Heart left ventricle (tissue), 16 donors: ENCODE measurements around the gene S100A3. TPM values are rescaled to one million over a fixed set of nuclear protein-coding genes. Genes with fewer than 3 reads are reported as not detected.

Source experiments
- ATAC-seq, 4 donors: fragments of 200-7000 bp; cut with Tn5 transposase; one replicate each; pipeline ENCODE4 v1.9.1; 2020 to 2022; ENCODE audit warnings: moderate library complexity in 4 of 4, mild to moderate bottlenecking in 3 of 4, moderate number of reproducible peaks in 1 of 4
- DNase-seq, 5 donors: peaks; one replicate each; pipeline ENCODE4 v3.0.0-alpha.2; 2020
- H3K27ac ChIP-seq, 12 donors: fragments of 200-600 bp; sonication (generic) in 4 of 12; one replicate each; pipeline versions ENCODE4 v1.5.0 to v1.8.0; 2016 to 2022; ENCODE audit warnings: mild to moderate bottlenecking in 2 of 12
- H3K27me3 ChIP-seq, 9 donors: fragments of 200-600 bp; sonication (generic) in 2 of 9; one replicate each; pipeline versions ENCODE4 v1.5.1 to v1.8.0; 2016 to 2022; ENCODE audit warnings: mild to moderate bottlenecking in 3 of 9
- H3K36me3 ChIP-seq, 9 donors: fragments of 200-600 bp; sonication (generic) in 2 of 9; one replicate each; pipeline versions ENCODE4 v1.5.0 to v1.8.0; 2018 to 2022; ENCODE audit warnings: mild to moderate bottlenecking in 2 of 9
- H3K4me1 ChIP-seq, 12 donors: fragments of 200-600 bp; sonication (generic) in 4 of 12; one replicate each; pipeline versions ENCODE4 v1.5.0 to v1.8.0; 2016 to 2022; ENCODE audit warnings: mild to moderate bottlenecking in 3 of 12
- H3K4me3 ChIP-seq, 12 donors: fragments of 200-600 bp; sonication (generic) in 4 of 12; one replicate each; pipeline versions ENCODE4 v1.5.0 to v1.8.0; 2017 to 2022; ENCODE audit warnings: mild to moderate bottlenecking in 9 of 12, moderate library complexity in 4 of 12
- H3K9me3 ChIP-seq, 12 donors: fragments of 200-600 bp; sonication (generic) in 4 of 12; one replicate each; pipeline versions ENCODE4 v1.5.0 to v1.8.0; 2016 to 2022; ENCODE audit warnings: mild to moderate bottlenecking in 1 of 12
- POLR2A ChIP-seq, 2 donors: fragments of 450-650 bp; IDR thresholded peaks; one replicate each; pipeline ENCODE4 v1.6.1; 2017; ENCODE audit warnings: antibody characterized with exemption in 2 of 2, mild to moderate bottlenecking in 2 of 2, moderate library complexity in 2 of 2
- WGBS, 4 donors: extraction: QIAGEN DNeasy Blood & Tissue Kit in 2 of 4; methylation state at CpG; one replicate each; pipeline versions ENCODE4 v1.1.5 to v1.1.7; 2013 to 2018; 5-methylcytosine and 5-hydroxymethylcytosine counted together
- intact Hi-C, 10 donors: fragments of 100-400 bp; cut with DNase I; formaldehyde crosslinking; loops; one replicate each; pipeline versions ENCODE4 v1.11.1 to v1.14.2; 2022
- polyA plus RNA-seq, 2 donors: library from polyadenylated mRNA; stranded (reverse); fragments of 200-250 nt; gene quantifications; one replicate each; pipeline ENCODE4 v1.2.3, GENCODE V29; 2013
- total RNA-seq, 9 donors: library from RNA; depleted of rRNA in 2 of 9; stranded (reverse); fragments of >200 nt in 2 of 9; fragmentation: NEBNext Ultra II Directional in 3 of 9; extraction: Animal tissue kit (Norgen Biotek cat#: 25700) in 3 of 9; gene quantifications; one replicate each; pipeline versions ENCODE4 v1.1.0 to v1.2.4, GENCODE V29; 2016 to 2023
- TF ChIP-seq, protein P1 (sequence below), 12 donors: fragments of 200-600 bp; sonication (generic) in 4 of 12; IDR thresholded peaks; one replicate each; pipeline versions ENCODE4 v1.5.0 to v1.8.0; 2018 to 2022; ENCODE audit warnings: antibody characterized with exemption in 12 of 12, mild to moderate bottlenecking in 5 of 12
- donor health status: ischemic (EF 13 %, LVEDD 7.1; RV severe dilation, severe dysfunction).
- donor health status: healthy with polysubstance abuse.
- donor health status: DM: no; HTN: yes; CAD: no.
- donor health status: DM: no; HTN: no; CAD: no.
- donor health status: ischemic (EF 25% LVEDD 6.9; RV normal size, moderate dysfunction).
- donor health status: ischemic (EF 25% LVEDD 5.7; RV mildly dilated, moderate dysfunction).
- donor health status: healthy.
- donor health status: DM: yes; HTN: yes; CAD: no.
- donor health status: ischemic (EF 35%, LVEDD 5.7; RV mildly dilated, moderate dysfunction).
- donor health status: nonischemic (EF 11% LVEDD 7.7; RV severe dilation, severe dysfunction).
- donor health status: DM: yes; HTN: yes; CAD: no.
- donor health status: PGD.
- donor health status: ischemic (EF 29% LVEDD 5.4; RV normal size, mild dysfunction).
- donor health status: nonischemic (EF 23%, LVEDD 6.1; RV moderate dilation, normal function).

The S100A3 gene
- total and polyA plus RNA-seq, 11 donors = 0.57 to 5.9 (median 1.1) TPM; not detected in 2

DNA sequence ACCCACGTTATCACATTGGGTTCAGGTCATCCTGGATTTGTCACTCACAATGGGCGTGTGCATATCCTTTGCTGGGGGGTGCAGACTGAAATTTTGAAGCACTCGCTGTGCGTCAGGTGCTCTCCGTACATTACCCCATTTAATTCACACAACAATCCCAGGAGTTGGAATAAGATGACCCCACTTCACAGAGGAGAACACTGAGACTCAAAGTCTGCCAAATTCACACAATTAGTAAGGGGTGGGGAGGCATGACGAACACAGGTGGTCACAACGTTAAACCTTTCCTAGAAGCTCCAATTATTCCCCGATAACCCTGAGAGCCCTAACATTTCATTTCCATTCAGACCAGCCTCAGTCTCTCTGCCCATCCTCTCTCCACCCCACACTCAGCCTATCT lies 20.4 kb upstream of the S100A3 start:
- WGBS, 4 donors = 85 to 89% (median 87%) methylated on average over 8 of the region's 8 CpGs
- no peak overlapping the region for H3K27ac ChIP-seq
- H3K9me3 ChIP-seq = no peaks in the 10 kb centered on the region
- no peak for DNase-seq
- no peak for ATAC-seq
- H3K4me1 ChIP-seq = peaks cover 11 to 65% (median 39%) of the 10 kb centered on the region in 12 donors
- no peaks in the 10 kb centered on the region for H3K36me3 ChIP-seq
- intact Hi-C loops = loop anchor here in 7 of 10 donors (2.0 to 5.0 kb wide), 5 partner anchors 37 to 217 kb away; partner anchors contain the start of gene S100A16 (in 1 of the 7)
- no peak overlapping the region for H3K4me3 ChIP-seq
- H3K27me3 ChIP-seq = no peaks in the 10 kb centered on the region
- TF ChIP-seq, protein P1, sequence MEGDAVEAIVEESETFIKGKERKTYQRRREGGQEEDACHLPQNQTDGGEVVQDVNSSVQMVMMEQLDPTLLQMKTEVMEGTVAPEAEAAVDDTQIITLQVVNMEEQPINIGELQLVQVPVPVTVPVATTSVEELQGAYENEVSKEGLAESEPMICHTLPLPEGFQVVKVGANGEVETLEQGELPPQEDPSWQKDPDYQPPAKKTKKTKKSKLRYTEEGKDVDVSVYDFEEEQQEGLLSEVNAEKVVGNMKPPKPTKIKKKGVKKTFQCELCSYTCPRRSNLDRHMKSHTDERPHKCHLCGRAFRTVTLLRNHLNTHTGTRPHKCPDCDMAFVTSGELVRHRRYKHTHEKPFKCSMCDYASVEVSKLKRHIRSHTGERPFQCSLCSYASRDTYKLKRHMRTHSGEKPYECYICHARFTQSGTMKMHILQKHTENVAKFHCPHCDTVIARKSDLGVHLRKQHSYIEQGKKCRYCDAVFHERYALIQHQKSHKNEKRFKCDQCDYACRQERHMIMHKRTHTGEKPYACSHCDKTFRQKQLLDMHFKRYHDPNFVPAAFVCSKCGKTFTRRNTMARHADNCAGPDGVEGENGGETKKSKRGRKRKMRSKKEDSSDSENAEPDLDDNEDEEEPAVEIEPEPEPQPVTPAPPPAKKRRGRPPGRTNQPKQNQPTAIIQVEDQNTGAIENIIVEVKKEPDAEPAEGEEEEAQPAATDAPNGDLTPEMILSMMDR (IDR thresholded peaks at IDR 0.05) = no peak
- no peak for TF ChIP-seq POLR2A (IDR thresholded peaks at IDR 0.05)

- intact Hi-C loops = loop anchor here in 9 of 10 donors (1.0 to 5.0 kb wide), 7 partner anchors 35 to 216 kb away; partner anchors contain the start of gene S100A16 (in 1 of the 9)
- 12 to 18% (median 14%) methylated on average over 24 to 25 of the region's 25 CpGs for WGBS, 4 donors
- peak; percentile 89 to 94 (median 92) for DNase-seq
- Histone ChIP-seq H3K4me3 (peak overlapping the region in 9 of 12 donors; percentile 5 to 46 (median 33)), H3K9me3 (no peaks in the 10 kb centered on the region), H3K4me1 (peaks cover 11 to 71% (median 39%) of the 10 kb centered on the region in 12 donors), H3K36me3 (no peaks in the 10 kb centered on the region), H3K27ac (peak overlapping the region in 10 of 12 donors; percentile 57 to 96 (median 82)), H3K27me3 (no peaks in the 10 kb centered on the region)
- peak; percentile 11 to 47 (median 20) for ATAC-seq
- TF ChIP-seq, protein P1 (IDR thresholded peaks at IDR 0.05) = peak; percentile 95 to 100 (median 98)
- TF ChIP-seq POLR2A (IDR thresholded peaks at IDR 0.05) = peak in 1 of 2 donors; percentile 38
Observed at GRCh38 chr1:153568367-153569099, 19.5 kb upstream of the S100A3 start.

- no peak for DNase-seq
- Histone ChIP-seq H3K4me3 (peak overlapping the region in 8 of 12 donors; percentile 5 to 46 (median 30)), H3K9me3 (no peaks in the 10 kb centered on the region), H3K36me3 (no peaks in the 10 kb centered on the region), H3K27me3 (no peaks in the 10 kb centered on the region), H3K4me1 (peaks cover 11 to 64% (median 38%) of the 10 kb centered on the region in 12 donors), H3K27ac (peak overlapping the region in 10 of 12 donors; percentile 57 to 96 (median 82))
- TF ChIP-seq, protein P1 (IDR thresholded peaks at IDR 0.05) = no peak
- no peak for TF ChIP-seq POLR2A (IDR thresholded peaks at IDR 0.05)
- intact Hi-C loops = loop anchor here (1.0 to 5.0 kb wide), 10 partner anchors 33 to 215 kb away; partner anchors contain the start of genes S100A6 (in 2 of the 10) and S100A16 (in 1 of the 10)
- no peak for ATAC-seq
- WGBS, 4 donors = 78 to 82% (median 80%) methylated on average over 22 of the region's 22 CpGs
Observed at GRCh38 chr1:153567621-153568366, 18.7 kb upstream of the S100A3 start.
